ENCODE measurements around the gene KIAA1958. TPM values are rescaled to one million over a fixed set of nuclear protein-coding genes. Genes with fewer than 3 reads are reported as not detected.

Gene KIAA1958
- total and polyA plus RNA-seq, 2 experiments from 2014 or later: 9.4 to 41.7 TPM

DNA sequence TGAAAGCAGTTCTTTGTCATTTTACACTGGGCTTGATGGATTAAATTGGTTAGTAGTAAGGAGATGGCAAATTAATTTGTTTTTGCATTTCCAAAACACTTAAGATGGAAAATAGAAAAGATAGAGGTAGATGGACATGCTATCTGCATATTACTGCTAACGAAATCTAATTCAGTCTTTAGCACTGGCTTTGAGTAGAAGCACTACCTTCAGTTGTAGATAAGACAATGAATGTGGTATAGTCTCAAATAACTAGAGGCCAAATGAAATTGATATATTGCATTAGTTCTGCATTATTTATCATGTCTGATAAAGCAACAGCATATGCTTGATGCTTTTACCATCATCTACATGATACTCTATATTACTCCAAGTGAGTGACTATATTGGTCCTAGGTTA lies 33.4 kb downstream of the KIAA1958 start:
- Histone ChIP-seq H4K20me1 (replicated peaks; ENCODE audit: insufficient read depth) (peaks cover 16% of the 10 kb centered on the region), H3K27ac (ENCODE audit: low read depth) (no peak overlapping the region), H3K4me3 (no peak overlapping the region), H3K4me2 (no peak overlapping the region), H3K79me2 (replicated peaks; ENCODE audit: insufficient read depth) (peaks cover 93% of the 10 kb centered on the region), H3K4me1 (ENCODE audit: insufficient read depth) (peaks cover 20% of the 10 kb centered on the region; the same call in 1 of the 2 replicates), H2AFZ (no peak overlapping the region), H3K36me3 (ENCODE audit: insufficient read depth) (no peaks in the 10 kb centered on the region), H3K9me2 (ENCODE audit: insufficient read depth) (no peaks in the 10 kb centered on the region), H3K27me3 (ENCODE audit: insufficient read depth) (no peaks in the 10 kb centered on the region), H3F3A (replicated peaks; ENCODE audit: low read depth) (no peaks in the 10 kb centered on the region)
- H3K27me3 Mint-ChIP-seq (ENCODE audit: insufficient read depth, low read depth, poor library complexity): no peaks in the 10 kb centered on the region
- H3K36me3 Mint-ChIP-seq (ENCODE audit: low read depth): peaks cover 2% of the 10 kb centered on the region; the same call in 2 of the 3 replicates
- peaks cover 3% of the 10 kb centered on the region; the same call in 1 of the 3 replicates for H3K9me3 Mint-ChIP-seq
- no peak overlapping the region for H3K27ac Mint-ChIP-seq
- TF ChIP-seq NANOG (IDR thresholded peaks at IDR 0.05; ENCODE audit: borderline replicate concordance): no peak
- TF ChIP-seq EZH2 (IDR thresholded peaks at IDR 0.05; ENCODE audit: low read depth, unreplicated experiment): no peak
- no peak overlapping the region for H3K4me3 Mint-ChIP-seq
- peaks cover 20% of the 10 kb centered on the region for H3K4me1 Mint-ChIP-seq
- no peak for ATAC-seq
- DNase-seq (ENCODE audit: low spot score): no peak

DNA sequence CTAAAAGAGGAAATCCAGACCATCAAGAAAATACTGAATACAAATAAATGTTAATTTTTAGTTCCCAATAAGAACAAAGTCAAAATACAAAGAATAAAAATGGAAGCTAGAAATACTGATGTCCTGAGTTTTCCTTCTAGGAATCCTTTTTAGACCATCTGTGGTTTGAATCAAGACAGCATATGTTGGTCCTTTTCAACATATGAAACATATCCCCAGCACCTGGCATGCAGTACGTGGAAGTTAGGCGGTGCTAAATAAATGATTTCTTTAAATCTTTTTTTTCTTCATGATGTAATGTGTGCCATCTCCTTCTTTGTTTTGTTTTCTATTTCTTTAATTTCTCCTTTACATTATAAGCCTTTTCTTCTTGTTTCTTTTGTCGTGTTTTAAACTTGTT lies 34.0 kb downstream of the KIAA1958 start:
- Histone ChIP-seq H3K4me1 (ENCODE audit: insufficient read depth) (peaks cover 20% of the 10 kb centered on the region; the same call in 1 of the 2 replicates), H2AFZ (no peak overlapping the region), H3K27me3 (ENCODE audit: insufficient read depth) (no peaks in the 10 kb centered on the region), H4K20me1 (replicated peaks; ENCODE audit: insufficient read depth) (peaks cover 21% of the 10 kb centered on the region), H3F3A (replicated peaks; ENCODE audit: low read depth) (no peaks in the 10 kb centered on the region), H3K79me2 (replicated peaks; ENCODE audit: insufficient read depth) (peaks cover 98% of the 10 kb centered on the region), H3K9me2 (ENCODE audit: insufficient read depth) (no peaks in the 10 kb centered on the region), H3K36me3 (ENCODE audit: insufficient read depth) (no peaks in the 10 kb centered on the region), H3K4me2 (no peak overlapping the region), H3K4me3 (no peak overlapping the region), H3K27ac (ENCODE audit: low read depth) (no peak overlapping the region)
- Mint-ChIP-seq H3K27ac (no peak overlapping the region), H3K36me3 (ENCODE audit: low read depth) (peaks cover 2% of the 10 kb centered on the region; the same call in 2 of the 3 replicates), H3K9me3 (peaks cover 3% of the 10 kb centered on the region; the same call in 1 of the 3 replicates), H3K4me3 (no peak overlapping the region), H3K27me3 (ENCODE audit: insufficient read depth, low read depth, poor library complexity) (no peaks in the 10 kb centered on the region), H3K4me1 (peaks cover 20% of the 10 kb centered on the region)
- ATAC-seq (no peak), DNase-seq (ENCODE audit: low spot score) (no peak)
- TF ChIP-seq ZNF114 (CRISPR knock-in tag; IDR thresholded peaks at IDR 0.05) (no peak), JUNB (IDR thresholded peaks at IDR 0.05; ENCODE audit: unreplicated experiment) (no peak), NANOG (IDR thresholded peaks at IDR 0.05; ENCODE audit: borderline replicate concordance) (no peak), POLR2AphosphoS5 (IDR thresholded peaks at IDR 0.05; ENCODE audit: low read depth) (no peak), ZNF331 (CRISPR knock-in tag; IDR thresholded peaks at IDR 0.05; ENCODE audit: low read depth) (no peak), EZH2 (IDR thresholded peaks at IDR 0.05; ENCODE audit: low read depth, unreplicated experiment) (no peak), STAT1 (IDR thresholded peaks at IDR 0.05; ENCODE audit: unreplicated experiment) (no peak)
- TF ChIP-seq, protein P1, sequence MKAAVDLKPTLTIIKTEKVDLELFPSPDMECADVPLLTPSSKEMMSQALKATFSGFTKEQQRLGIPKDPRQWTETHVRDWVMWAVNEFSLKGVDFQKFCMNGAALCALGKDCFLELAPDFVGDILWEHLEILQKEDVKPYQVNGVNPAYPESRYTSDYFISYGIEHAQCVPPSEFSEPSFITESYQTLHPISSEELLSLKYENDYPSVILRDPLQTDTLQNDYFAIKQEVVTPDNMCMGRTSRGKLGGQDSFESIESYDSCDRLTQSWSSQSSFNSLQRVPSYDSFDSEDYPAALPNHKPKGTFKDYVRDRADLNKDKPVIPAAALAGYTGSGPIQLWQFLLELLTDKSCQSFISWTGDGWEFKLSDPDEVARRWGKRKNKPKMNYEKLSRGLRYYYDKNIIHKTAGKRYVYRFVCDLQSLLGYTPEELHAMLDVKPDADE (IDR thresholded peaks at IDR 0.05): no peak
- TF ChIP-seq, protein P2, sequence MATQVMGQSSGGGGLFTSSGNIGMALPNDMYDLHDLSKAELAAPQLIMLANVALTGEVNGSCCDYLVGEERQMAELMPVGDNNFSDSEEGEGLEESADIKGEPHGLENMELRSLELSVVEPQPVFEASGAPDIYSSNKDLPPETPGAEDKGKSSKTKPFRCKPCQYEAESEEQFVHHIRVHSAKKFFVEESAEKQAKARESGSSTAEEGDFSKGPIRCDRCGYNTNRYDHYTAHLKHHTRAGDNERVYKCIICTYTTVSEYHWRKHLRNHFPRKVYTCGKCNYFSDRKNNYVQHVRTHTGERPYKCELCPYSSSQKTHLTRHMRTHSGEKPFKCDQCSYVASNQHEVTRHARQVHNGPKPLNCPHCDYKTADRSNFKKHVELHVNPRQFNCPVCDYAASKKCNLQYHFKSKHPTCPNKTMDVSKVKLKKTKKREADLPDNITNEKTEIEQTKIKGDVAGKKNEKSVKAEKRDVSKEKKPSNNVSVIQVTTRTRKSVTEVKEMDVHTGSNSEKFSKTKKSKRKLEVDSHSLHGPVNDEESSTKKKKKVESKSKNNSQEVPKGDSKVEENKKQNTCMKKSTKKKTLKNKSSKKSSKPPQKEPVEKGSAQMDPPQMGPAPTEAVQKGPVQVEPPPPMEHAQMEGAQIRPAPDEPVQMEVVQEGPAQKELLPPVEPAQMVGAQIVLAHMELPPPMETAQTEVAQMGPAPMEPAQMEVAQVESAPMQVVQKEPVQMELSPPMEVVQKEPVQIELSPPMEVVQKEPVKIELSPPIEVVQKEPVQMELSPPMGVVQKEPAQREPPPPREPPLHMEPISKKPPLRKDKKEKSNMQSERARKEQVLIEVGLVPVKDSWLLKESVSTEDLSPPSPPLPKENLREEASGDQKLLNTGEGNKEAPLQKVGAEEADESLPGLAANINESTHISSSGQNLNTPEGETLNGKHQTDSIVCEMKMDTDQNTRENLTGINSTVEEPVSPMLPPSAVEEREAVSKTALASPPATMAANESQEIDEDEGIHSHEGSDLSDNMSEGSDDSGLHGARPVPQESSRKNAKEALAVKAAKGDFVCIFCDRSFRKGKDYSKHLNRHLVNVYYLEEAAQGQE (IDR thresholded peaks at IDR 0.05; ENCODE audit: unreplicated experiment): no peak
- TF ChIP-seq, protein P3, sequence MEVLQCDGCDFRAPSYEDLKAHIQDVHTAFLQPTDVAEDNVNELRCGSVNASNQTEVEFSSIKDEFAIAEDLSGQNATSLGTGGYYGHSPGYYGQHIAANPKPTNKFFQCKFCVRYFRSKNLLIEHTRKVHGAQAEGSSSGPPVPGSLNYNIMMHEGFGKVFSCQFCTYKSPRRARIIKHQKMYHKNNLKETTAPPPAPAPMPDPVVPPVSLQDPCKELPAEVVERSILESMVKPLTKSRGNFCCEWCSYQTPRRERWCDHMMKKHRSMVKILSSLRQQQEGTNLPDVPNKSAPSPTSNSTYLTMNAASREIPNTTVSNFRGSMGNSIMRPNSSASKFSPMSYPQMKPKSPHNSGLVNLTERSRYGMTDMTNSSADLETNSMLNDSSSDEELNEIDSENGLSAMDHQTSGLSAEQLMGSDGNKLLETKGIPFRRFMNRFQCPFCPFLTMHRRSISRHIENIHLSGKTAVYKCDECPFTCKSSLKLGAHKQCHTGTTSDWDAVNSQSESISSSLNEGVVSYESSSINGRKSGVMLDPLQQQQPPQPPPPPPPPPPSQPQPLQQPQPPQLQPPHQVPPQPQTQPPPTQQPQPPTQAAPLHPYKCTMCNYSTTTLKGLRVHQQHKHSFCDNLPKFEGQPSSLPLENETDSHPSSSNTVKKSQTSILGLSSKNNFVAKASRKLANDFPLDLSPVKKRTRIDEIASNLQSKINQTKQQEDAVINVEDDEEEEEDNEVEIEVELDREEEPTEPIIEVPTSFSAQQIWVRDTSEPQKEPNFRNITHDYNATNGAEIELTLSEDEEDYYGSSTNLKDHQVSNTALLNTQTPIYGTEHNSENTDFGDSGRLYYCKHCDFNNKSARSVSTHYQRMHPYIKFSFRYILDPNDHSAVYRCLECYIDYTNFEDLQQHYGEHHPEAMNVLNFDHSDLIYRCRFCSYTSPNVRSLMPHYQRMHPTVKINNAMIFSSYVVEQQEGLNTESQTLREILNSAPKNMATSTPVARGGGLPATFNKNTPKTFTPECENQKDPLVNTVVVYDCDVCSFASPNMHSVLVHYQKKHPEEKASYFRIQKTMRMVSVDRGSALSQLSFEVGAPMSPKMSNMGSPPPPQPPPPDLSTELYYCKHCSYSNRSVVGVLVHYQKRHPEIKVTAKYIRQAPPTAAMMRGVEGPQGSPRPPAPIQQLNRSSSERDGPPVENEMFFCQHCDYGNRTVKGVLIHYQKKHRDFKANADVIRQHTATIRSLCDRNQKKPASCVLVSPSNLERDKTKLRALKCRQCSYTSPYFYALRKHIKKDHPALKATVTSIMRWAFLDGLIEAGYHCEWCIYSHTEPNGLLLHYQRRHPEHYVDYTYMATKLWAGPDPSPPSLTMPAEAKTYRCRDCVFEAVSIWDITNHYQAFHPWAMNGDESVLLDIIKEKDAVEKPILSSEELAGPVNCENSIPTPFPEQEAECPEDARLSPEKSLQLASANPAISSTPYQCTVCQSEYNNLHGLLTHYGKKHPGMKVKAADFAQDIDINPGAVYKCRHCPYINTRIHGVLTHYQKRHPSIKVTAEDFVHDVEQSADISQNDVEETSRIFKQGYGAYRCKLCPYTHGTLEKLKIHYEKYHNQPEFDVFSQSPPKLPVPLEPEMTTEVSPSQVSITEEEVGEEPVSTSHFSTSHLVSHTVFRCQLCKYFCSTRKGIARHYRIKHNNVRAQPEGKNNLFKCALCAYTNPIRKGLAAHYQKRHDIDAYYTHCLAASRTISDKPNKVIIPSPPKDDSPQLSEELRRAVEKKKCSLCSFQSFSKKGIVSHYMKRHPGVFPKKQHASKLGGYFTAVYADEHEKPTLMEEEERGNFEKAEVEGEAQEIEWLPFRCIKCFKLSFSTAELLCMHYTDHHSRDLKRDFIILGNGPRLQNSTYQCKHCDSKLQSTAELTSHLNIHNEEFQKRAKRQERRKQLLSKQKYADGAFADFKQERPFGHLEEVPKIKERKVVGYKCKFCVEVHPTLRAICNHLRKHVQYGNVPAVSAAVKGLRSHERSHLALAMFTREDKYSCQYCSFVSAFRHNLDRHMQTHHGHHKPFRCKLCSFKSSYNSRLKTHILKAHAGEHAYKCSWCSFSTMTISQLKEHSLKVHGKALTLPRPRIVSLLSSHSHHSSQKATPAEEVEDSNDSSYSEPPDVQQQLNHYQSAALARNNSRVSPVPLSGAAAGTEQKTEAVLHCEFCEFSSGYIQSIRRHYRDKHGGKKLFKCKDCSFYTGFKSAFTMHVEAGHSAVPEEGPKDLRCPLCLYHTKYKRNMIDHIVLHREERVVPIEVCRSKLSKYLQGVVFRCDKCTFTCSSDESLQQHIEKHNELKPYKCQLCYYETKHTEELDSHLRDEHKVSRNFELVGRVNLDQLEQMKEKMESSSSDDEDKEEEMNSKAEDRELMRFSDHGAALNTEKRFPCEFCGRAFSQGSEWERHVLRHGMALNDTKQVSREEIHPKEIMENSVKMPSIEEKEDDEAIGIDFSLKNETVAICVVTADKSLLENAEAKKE (CRISPR knock-in tag; IDR thresholded peaks at IDR 0.05): no peak
